NCI-H128 (cell line): ENCODE data around the gene GPR42.
"Not testable (repeated sequence)": the region's sequence is repeated elsewhere in the genome, so short reads cannot be mapped to it uniquely, and the experiment has no call there.

Experiments
- DNase-seq: peaks from one replicate; lab custom pipeline; 2025; ENCODE audit not compliant: unreplicated experiment; lab: John Stamatoyannopoulos, UW

The GPR42 gene

GRCh38 chr19:35392742-35393715 is 22.2 kb downstream of the GPR42 start:
- no peak for DNase-seq

GRCh38 chr19:35395382-35396199 is 24.7 kb downstream of the GPR42 start:
- no peak for DNase-seq

- DNase-seq, result no peak
These were observed 25.5 kb downstream of the GPR42 start for GRCh38 chr19:35396240-35396885.

GRCh38 chr19:35397064-35397463 is 26.2 kb downstream of the GPR42 start:
- DNase-seq, result no peak

- DNase-seq, result no peak
These were observed 27.7 kb downstream of the GPR42 start for GRCh38 chr19:35398570-35398969.

- DNase-seq, result no peak
These were observed 28.4 kb downstream of the GPR42 start for GRCh38 chr19:35399231-35399630.

GRCh38 chr19:35399948-35400772 is 29.3 kb downstream of the GPR42 start:
- no peak for DNase-seq

- no peak for DNase-seq
These were observed 29.9 kb downstream of the GPR42 start for GRCh38 chr19:35400773-35401100.

GRCh38 chr19:35401416-35401815 is 30.5 kb downstream of the GPR42 start:
- DNase-seq, result not testable (repeated sequence)

GRCh38 chr19:35403116-35403760 is 32.4 kb downstream of the GPR42 start:
- DNase-seq, result no peak

GRCh38 chr19:35404879-35405622 is 34.2 kb downstream of the GPR42 start:
- DNase-seq, result no peak

GRCh38 chr19:35407619-35408018 is 36.8 kb downstream of the GPR42 start:
- no peak for DNase-seq

- no peak for DNase-seq
These were observed 37.7 kb downstream of the GPR42 start for GRCh38 chr19:35408284-35409171.

- DNase-seq, result no peak
These were observed 38.3 kb downstream of the GPR42 start for GRCh38 chr19:35409191-35409590.

- DNase-seq, result no peak
These were observed 39.6 kb downstream of the GPR42 start for GRCh38 chr19:35410487-35410886.

GRCh38 chr19:35414442-35414841 is 43.6 kb downstream of the GPR42 start:
- DNase-seq, result no peak

GRCh38 chr19:35416331-35416730 is 45.5 kb downstream of the GPR42 start:
- DNase-seq, result no peak

- DNase-seq, result no peak
These were observed 46.4 kb downstream of the GPR42 start for GRCh38 chr19:35417278-35417677.
